KMS-11 (cell line): ENCODE measurements around the gene PSMC6.

ENCODE experiments used
- H2AFZ ChIP-seq: fragments of 200-600 bp; sonication (generic); 2 replicates; pipeline ENCODE4 v1.6.1; 2016; ENCODE audit warnings: antibody characterized with exemption, mixed run types, low read depth
- H3K27ac ChIP-seq: fragments of 200-600 bp; sonication (generic); 2 replicates; pipeline ENCODE4 v1.6.1; 2016; ENCODE audit warnings: mild to moderate bottlenecking, mixed run types
- H3K27me3 ChIP-seq: fragments of 200-600 bp; sonication (generic); 2 replicates; pipeline ENCODE4 v1.6.1; 2017; ENCODE audit warnings: mild to moderate bottlenecking, low read depth, mixed run types, moderate library complexity; ENCODE audit not compliant: insufficient read depth
- H3K36me3 ChIP-seq: fragments of 200-600 bp; sonication (generic); 2 replicates; pipeline ENCODE4 v1.6.1; 2017; ENCODE audit warnings: mild to moderate bottlenecking, mixed run types; ENCODE audit not compliant: insufficient read depth
- H3K4me1 ChIP-seq: fragments of 200-600 bp; sonication (generic); 2 replicates; pipeline ENCODE4 v1.6.1; 2016; ENCODE audit warnings: mild to moderate bottlenecking, low read depth, mixed run types; ENCODE audit not compliant: poor library complexity, severe bottlenecking
- H3K4me2 ChIP-seq: fragments of 200-600 bp; sonication (generic); 2 replicates; pipeline ENCODE4 v1.7.0; 2016; ENCODE audit warnings: mild to moderate bottlenecking, mixed run types
- H3K4me3 ChIP-seq: fragments of 200-600 bp; sonication (generic); IDR thresholded peaks from 2 replicates; pipeline ENCODE4 v1.6.1; 2017; ENCODE audit warnings: low read depth, low read length, mixed read lengths; ENCODE audit not compliant: insufficient read depth
- H3K79me2 ChIP-seq: fragments of 200-600 bp; sonication (generic); 2 replicates; pipeline ENCODE4 v1.6.1; 2016; ENCODE audit warnings: low read depth, mixed run types; ENCODE audit not compliant: insufficient read depth
- H3K9ac ChIP-seq: fragments of 200-600 bp; sonication (generic); 2 replicates; pipeline ENCODE4 v1.6.1; 2016; ENCODE audit warnings: mild to moderate bottlenecking, mixed run types
- H4K20me1 ChIP-seq: fragments of 200-600 bp; sonication (generic); 2 replicates; pipeline ENCODE4 v1.6.1; 2016; ENCODE audit warnings: mild to moderate bottlenecking, mixed run types; ENCODE audit not compliant: insufficient read depth
- CTCF ChIP-seq: fragments of 200-600 bp; sonication (generic); conservative IDR thresholded peaks from 2 replicates; pipeline ENCODE4 v1.6.1; 2017; ENCODE audit warnings: low read depth, mild to moderate bottlenecking, antibody characterized with exemption, low read length, moderate library complexity, mixed read lengths

PSMC6 gene

GRCh38 chr14:52663850-52664249 lies 43.1 kb upstream of the PSMC6 start:
- no peak for TF ChIP-seq CTCF
- peaks cover 9% of the 10 kb centered on the region for H3K4me1 ChIP-seq
- no peak overlapping the region for H3K9ac ChIP-seq
- no peaks in the 10 kb centered on the region for H3K27me3 ChIP-seq
- H3K27ac ChIP-seq, result no peak overlapping the region
- H3K4me2 ChIP-seq, result no peak overlapping the region
- H4K20me1 ChIP-seq, result no peaks in the 10 kb centered on the region
- no peaks in the 10 kb centered on the region for H3K36me3 ChIP-seq
- no peak overlapping the region for H3K4me3 ChIP-seq
- no peaks in the 10 kb centered on the region for H3K79me2 ChIP-seq
- H2AFZ ChIP-seq, result no peak overlapping the region

GRCh38 chr14:52678591-52678990 lies 28.4 kb upstream of the PSMC6 start:
- Histone ChIP-seq H3K4me1 (no peaks in the 10 kb centered on the region), H3K79me2 (peaks cover 7% of the 10 kb centered on the region; the same call in 1 of the 2 replicates), H3K9ac (no peak overlapping the region), H3K36me3 (no peaks in the 10 kb centered on the region), H3K4me2 (no peak overlapping the region), H2AFZ (no peak overlapping the region), H3K4me3 (no peak overlapping the region), H3K27ac (no peak overlapping the region), H4K20me1 (no peaks in the 10 kb centered on the region), H3K27me3 (no peaks in the 10 kb centered on the region)
- TF ChIP-seq CTCF, result peak; percentile 31; the same call in 1 of the 2 replicates

- Histone ChIP-seq H3K9ac (no peak overlapping the region), H3K79me2 (peaks cover 41% of the 10 kb centered on the region), H3K27me3 (no peaks in the 10 kb centered on the region), H2AFZ (no peak overlapping the region), H3K4me1 (no peaks in the 10 kb centered on the region), H3K4me3 (no peak overlapping the region), H4K20me1 (0 out of 2 replicates have a peak, but pooled peaks cover 9% of the 10 kb centered on the region), H3K27ac (no peak overlapping the region), H3K4me2 (no peak overlapping the region), H3K36me3 (no peaks in the 10 kb centered on the region)
- TF ChIP-seq CTCF, result no peak
Observed at GRCh38 chr14:52683985-52684520, 22.9 kb upstream of the PSMC6 start.

- H3K4me2 ChIP-seq, result no peak overlapping the region
- TF ChIP-seq CTCF, result no peak
Observed at GRCh38 chr14:52686176-52686575, 20.8 kb upstream of the PSMC6 start.

More at GRCh38 chr14:52686176-52686575, 20.8 kb upstream of the PSMC6 start:
- H3K79me2 ChIP-seq, result peaks cover 63% of the 10 kb centered on the region
- H3K27me3 ChIP-seq, result no peaks in the 10 kb centered on the region
- no peak overlapping the region for H3K4me3 ChIP-seq
- no peak overlapping the region for H3K9ac ChIP-seq
- H3K36me3 ChIP-seq, result no peaks in the 10 kb centered on the region
- H3K4me1 ChIP-seq, result peaks cover 6% of the 10 kb centered on the region
- H4K20me1 ChIP-seq, result 0 out of 2 replicates have a peak, but pooled peaks cover 9% of the 10 kb centered on the region
- H2AFZ ChIP-seq, result no peak overlapping the region
- no peak overlapping the region for H3K27ac ChIP-seq
